GM18505 (cell line): Measurements from ENCODE around the gene FHOD3.

Source experiments
- ATAC-seq: cut with Tn5 transposase; IDR thresholded peaks from one replicate; pipeline ENCODE4 v1.9.1; 2021; ENCODE audit not compliant: unreplicated experiment
- POLR2A ChIP-seq: IDR thresholded peaks from 4 replicates; pipeline ENCODE4 v1.6.1; 2011; ENCODE audit warnings: borderline replicate concordance; ENCODE audit not compliant: insufficient read depth, insufficient read length; ENCODE audit errors: extremely low read depth

Gene FHOD3

GRCh38 chr18:36297417-36298125, at the start of gene FHOD3:
FHOD3 (plus strand) TSS chr18:36297713; CDS start chr18:36297836, 123 bp downstream.
- peak; percentile 51 for ATAC-seq
- no peak for TF ChIP-seq POLR2A

DNA sequence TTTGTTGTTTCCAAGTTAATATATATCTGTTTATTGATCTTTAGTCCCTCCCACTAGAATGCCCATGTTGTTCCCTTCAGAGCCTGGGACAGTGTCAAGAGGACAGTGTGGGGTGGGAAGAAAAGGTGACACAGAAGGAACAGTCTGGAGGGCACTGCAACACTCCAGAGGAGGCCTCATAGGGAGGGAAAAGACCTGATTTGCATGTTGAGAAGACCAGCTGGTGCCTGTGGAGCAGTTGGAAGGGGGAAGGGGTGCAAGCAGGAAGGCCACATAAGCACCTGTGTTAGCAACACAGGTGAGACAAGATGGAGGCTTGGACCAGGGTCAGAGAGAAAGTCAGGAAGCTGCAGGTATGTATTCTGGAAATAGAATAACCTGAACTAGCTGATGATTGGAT, 48.1 kb upstream of the FHOD3 start:
- TF ChIP-seq POLR2A: no peak
- ATAC-seq: no peak

GRCh38 chr18:36250827-36251226, 46.7 kb upstream of the FHOD3 start:
- no peak for TF ChIP-seq POLR2A
- ATAC-seq: no peak

DNA sequence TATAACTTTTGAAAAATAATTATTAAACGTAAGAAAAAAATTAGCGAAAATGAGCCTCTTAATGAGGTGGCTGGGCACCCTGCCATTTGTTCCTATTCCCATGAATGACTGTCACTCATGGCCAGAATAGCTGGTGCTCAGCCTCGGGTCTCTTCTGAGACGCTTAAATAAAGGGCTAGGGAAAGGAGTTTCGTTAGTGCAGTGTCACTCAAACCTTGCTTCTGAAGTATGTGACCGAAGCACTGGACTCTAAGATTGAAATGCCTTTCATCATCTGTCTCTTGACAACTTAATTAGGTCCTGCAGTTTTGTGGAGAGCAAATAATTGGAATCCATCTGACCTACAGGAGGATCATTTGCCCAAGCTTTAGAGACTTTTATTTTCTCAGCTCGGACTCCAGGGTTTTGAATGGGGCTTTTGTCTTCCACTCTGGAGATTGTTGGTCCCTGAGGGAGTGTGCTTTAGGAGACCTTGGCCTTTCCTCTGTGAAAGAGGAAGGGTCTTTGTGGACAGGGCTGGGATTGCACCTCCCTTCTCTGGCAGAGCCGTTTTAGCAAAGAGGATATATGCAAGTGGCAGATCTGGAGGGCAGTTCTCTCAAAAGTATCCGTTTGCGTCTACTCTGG, 42.3 kb upstream of the FHOD3 start:
- no peak for TF ChIP-seq POLR2A
- no peak for ATAC-seq

DNA sequence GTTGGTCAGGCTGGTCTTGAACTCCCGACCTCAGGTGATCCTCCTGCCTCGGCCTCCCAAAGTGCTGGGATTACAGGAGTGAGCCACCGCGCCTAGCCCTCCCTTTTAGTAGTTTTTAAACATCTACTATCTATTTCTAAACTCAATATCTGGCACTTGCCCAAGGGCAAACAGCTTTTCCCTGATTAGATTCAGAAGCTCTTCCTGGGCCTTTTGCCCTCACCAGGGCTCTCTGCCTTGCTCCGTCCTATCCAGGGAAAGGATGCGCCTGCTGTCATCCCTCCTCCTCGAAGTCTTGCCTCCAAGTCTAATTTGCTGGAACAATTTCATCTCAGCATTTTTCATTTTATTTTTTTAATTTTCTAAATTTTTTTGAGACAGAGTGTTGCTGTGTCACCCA, 41.4 kb upstream of the FHOD3 start:
- no peak for ATAC-seq
- no peak for TF ChIP-seq POLR2A

DNA sequence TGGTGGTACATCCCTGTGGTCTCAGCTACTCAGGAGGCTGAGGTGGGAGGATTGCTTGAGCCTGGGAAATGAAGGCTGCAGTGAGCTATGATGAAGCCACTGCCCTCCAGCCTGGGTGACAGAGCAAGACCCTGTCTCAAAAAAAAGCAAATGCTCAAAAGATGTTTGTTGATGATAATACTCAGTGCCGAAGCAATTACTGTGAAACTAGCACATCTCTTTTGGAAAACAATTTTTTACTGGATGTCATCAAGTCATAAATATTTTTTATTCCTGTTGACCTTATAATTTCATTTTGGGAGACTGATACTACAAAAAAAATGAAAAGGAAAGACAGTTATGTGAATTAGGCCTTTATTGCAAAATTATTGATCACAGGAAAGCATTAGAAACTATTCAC, 34.5 kb upstream of the FHOD3 start:
- no peak for ATAC-seq
- TF ChIP-seq POLR2A: no peak

DNA sequence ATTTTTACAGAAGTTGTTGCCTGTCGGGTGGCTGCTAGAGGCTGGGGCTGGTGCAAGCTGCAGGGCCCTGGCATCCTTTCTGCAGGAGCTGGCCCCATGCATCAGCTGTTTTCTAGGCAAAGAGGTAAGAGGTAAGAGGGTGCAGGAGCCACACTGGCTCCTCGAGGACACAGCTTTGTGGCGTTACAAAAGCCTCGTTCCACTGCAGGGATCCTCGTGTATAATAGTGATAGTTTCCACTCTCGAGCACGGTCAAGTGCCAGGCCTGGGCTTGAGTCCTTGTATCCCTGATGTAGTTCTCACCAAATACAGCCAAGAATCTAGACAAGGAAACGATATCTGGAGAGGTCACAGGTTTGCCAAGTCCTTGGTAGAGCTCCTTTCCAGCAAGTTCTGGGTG, 33.2 kb upstream of the FHOD3 start:
- ATAC-seq: no peak
- no peak for TF ChIP-seq POLR2A

- no peak for ATAC-seq
- no peak for TF ChIP-seq POLR2A
These were observed 32.5 kb upstream of the FHOD3 start for GRCh38 chr18:36265015-36265414.

DNA sequence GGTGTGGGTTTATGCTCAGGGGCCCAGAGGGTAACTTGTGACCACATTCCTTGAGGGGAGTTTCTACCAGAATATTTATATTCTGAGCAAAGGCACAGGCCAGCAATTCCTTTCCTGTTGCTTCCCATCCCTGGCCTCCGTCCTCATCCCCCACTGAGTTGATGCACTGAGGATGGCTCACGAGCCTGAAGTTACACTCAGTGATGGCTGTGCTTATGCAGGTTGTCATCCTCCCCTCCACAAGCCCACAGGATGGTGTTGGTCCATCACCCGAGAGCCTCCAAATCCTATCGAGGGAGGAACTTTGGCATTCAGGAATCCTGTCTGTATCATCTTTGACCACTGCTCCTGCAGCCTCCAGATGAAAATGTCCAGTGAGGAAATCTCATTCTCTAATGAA, 28.4 kb upstream of the FHOD3 start:
- ATAC-seq: no peak
- no peak for TF ChIP-seq POLR2A

DNA sequence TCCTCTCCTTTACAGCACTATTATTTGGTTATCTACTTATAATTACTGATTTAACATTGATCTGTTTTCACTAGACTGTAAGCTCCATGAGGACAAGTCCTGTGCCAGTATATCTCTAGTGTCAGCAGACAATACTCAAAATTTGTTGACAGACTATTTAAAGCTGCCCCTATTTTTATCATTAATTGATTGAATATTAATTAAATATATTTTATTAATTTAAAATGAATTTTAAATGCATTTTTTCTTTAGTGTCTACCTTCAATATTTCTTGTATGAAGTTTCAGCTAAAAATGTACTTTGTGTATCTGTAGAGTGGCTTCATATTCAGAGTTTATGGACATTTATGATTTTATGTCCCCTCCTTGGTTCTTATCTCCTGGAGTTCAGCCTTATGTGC, 26.4 kb upstream of the FHOD3 start:
- no peak for TF ChIP-seq POLR2A
- ATAC-seq: no peak

DNA sequence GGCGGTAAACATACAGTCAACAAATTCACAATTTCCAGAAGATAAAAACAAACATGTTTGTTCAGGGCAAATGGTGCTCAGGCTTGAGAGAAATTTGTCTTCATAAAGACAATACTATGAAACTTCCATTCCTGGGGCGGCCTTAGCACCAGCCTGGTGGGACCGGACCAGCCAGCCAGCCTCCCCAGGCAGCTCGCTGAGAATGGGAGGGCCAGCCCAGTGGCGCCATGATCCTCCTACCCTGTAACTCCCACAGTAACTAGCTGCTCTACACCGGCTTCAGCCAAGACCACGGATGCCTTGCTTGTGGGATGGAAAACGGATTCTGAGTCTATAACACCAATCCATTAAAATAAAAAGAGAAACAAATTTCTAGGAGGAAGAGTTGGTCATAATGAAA, 24.2 kb upstream of the FHOD3 start:
- no peak for TF ChIP-seq POLR2A
- ATAC-seq: no peak

DNA sequence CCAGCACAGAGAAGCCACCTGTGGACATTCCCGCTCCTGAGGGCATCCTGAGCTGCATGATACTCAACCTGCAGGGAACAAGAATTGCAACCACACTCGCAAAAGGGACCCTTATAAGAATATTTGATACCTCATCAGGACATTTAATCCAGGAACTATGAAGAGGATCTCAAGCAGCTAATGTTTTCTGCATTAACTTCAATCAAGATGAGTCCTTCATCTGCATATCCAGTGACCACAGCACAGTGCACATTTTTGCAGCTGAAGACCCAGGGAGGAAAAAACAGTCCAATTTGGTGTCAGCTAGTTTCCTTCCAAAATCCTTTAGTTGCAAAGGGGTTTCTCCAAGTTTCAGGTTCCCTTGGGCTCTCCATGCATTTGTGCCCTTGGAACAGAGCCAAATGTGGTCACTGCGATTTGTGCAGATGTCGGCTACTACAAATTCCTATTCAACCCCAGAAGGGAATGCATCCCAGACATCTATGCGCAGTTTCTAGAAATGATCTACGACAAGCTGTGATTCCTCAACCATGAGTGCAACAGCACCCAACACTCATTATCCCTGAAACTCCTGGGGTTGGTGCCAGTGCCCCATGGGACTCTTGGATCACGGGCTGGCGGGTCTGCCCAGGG, 23.3 kb upstream of the FHOD3 start:
- no peak for ATAC-seq
- TF ChIP-seq POLR2A: no peak

- ATAC-seq: no peak
- no peak for TF ChIP-seq POLR2A
These were observed 22.0 kb upstream of the FHOD3 start for GRCh38 chr18:36275561-36275960.

GRCh38 chr18:36279001-36279400, 18.5 kb upstream of the FHOD3 start:
- TF ChIP-seq POLR2A: no peak
- ATAC-seq: no peak

DNA sequence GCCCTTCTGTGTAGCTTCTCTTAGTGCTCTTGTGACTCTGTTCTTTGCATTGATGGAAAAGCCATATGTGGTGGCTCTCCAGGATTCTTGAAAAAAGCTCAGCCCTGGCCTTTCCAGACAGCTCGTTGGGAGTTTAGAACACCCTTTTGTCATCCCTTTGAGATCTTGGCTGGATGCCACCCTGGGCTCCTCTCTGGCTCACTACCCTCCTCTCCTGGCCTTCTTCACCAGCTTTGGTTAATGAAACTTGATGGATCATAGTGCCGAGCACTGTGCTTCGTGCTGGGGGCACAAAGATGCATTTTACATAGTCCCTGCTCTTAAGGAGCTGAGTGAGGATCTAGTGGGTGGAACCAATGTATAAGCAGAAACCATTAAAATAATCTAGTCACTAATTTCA, 15.6 kb upstream of the FHOD3 start:
- ATAC-seq: no peak
- TF ChIP-seq POLR2A: no peak

DNA sequence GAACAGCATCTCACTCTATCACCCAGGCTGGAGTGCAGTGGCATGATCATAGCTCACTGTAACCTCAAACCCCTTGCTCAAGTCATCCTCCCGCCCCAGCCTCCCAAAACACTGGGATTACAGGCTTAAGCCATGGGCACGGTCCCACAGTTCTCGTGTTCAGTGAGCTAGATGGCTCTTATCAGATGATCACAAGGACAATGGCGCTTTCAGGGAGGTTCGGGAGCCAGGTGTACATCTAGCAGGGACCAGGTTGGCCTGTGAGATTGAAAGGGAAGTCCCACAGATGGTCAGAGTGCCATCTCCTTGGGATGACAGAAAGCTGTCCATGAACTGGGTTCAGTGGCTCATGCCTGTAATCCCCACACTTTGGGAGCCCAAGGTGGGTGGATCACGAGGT, 14.1 kb upstream of the FHOD3 start:
- no peak for TF ChIP-seq POLR2A
- ATAC-seq: no peak
